ENCODE results near the gene AFF1. TPM values are rescaled to one million over a fixed set of nuclear protein-coding genes. Genes with fewer than 3 reads are reported as not detected.

The AFF1 gene
- total and polyA plus RNA-seq, 2 of the 4 experiments (the other 2 are of a cell fraction), result 7.0 to 9.6 TPM

GRCh38 chr4:87179751-87180150 is 244.9 kb downstream of the AFF1 start:
- Histone ChIP-seq H3K56ac (ENCODE audit: extremely low read depth, insufficient read depth, low read length) (no peak overlapping the region), H2BK20ac (ENCODE audit: low read depth, low read length) (no peak overlapping the region), H2AK5ac (ENCODE audit: low read depth, low read length) (no peak overlapping the region), H3K27ac (ENCODE audit: insufficient read depth, low read length) (no peak overlapping the region), H2BK15ac (ENCODE audit: low read depth, low read length) (no peak overlapping the region), H2AK9ac (replicated peaks; ENCODE audit: low read depth, low read length, poor library complexity) (no peak overlapping the region), H4K91ac (ENCODE audit: insufficient read depth, low read depth, low read length) (no peak overlapping the region), H3K4me2 (ENCODE audit: low read depth, low read length) (no peak overlapping the region), H3K4me3 (ENCODE audit: insufficient read depth, low read depth, low read length) (no peak overlapping the region), H4K5ac (ENCODE audit: low read depth, low read length) (no peak overlapping the region), H3K9me3 (ENCODE audit: control insufficient read depth, insufficient read depth, low read length) (no peaks in the 10 kb centered on the region), H2BK5ac (ENCODE audit: low read depth, low read length, poor library complexity, severe bottlenecking) (peak overlapping the region; percentile 45), H2BK120ac (ENCODE audit: low read depth, low read length) (no peak overlapping the region), H3K14ac (replicated peaks; ENCODE audit: low read depth, low read length) (no peak overlapping the region), H3K4me1 (ENCODE audit: control insufficient read depth, insufficient read depth, low read length) (no peaks in the 10 kb centered on the region), H2AFZ (replicated peaks; ENCODE audit: low read length, poor library complexity) (no peak overlapping the region), H3K4ac (ENCODE audit: low read depth, low read length) (no peak overlapping the region), H3K18ac (ENCODE audit: low read depth, low read length) (no peak overlapping the region), H3K79me1 (ENCODE audit: low read depth in 1 of 2, low read length in 2 of 2) (peaks cover 0 to 4% of the 10 kb centered on the region in 2 experiments; a peak in 2 of 4 replicates), H4K20me1 (ENCODE audit: insufficient read depth, low read length) (no peaks in the 10 kb centered on the region), H3K36me3 (ENCODE audit: control insufficient read depth, insufficient read depth, low read length) (0 out of 2 replicates have a peak, but pooled peaks cover 1% of the 10 kb centered on the region), H3K9ac (ENCODE audit: low read depth, low read length) (no peak overlapping the region), H3K27me3 (ENCODE audit: control insufficient read depth, insufficient read depth, low read length) (no peaks in the 10 kb centered on the region), H4K8ac (ENCODE audit: low read depth in 2 of 2, low read length in 2 of 2) (no peak overlapping the region), H3K9me1 (ENCODE audit: insufficient read depth, low read length) (peaks cover 4% of the 10 kb centered on the region; the same call in 1 of the 2 replicates), H3K23ac (ENCODE audit: low read depth, low read length) (no peak overlapping the region)
- dilution Hi-C loops (cut with HindIII; ENCODE audit: low sequenced_read_pairs, unreplicated experiment) (no loop called here), in situ Hi-C loops (cut with MboI; ENCODE audit: low sequenced_read_pairs) (no loop called here), intact Hi-C loops (cut with micrococcal nuclease) (loop anchor here (5.0 kb wide), 1 partner anchor 33 kb away; no protein-coding TSS in a partner anchor)
- POLR2A ChIA-PET (ENCODE audit: unreplicated experiment), result no interaction called here
- ATAC-seq (ENCODE audit: low read depth) (peak; percentile 48), DNase-seq (peak; percentile 67)
- no CpG with 5 or more reads among the region's 1 CpG for WGBS, 2 experiments (ENCODE audit: extremely low coverage in 2 of 2, insufficient read length in 1 of 2)
- no TSS peak for BruUV-seq (replicated peaks)
- CTCF ChIA-PET, result no interaction called here
- TF ChIP-seq RFX5 (IDR thresholded peaks at IDR 0.05; ENCODE audit: low read depth, low read length) (no peak), MXI1 (IDR thresholded peaks at IDR 0.05; ENCODE audit: borderline replicate concordance, low read depth, low read length) (no peak), RAD21 (IDR thresholded peaks at IDR 0.05; ENCODE audit: low read length) (no peak), CHD1 (IDR thresholded peaks at IDR 0.05; ENCODE audit: low read depth, low read length) (no peak), CTCF (conservative IDR thresholded peaks at IDR 0.05; ENCODE audit: low read depth, low read length) (no peak)

Data from IMR-90 (cell line).